Ishikawa (cell line): ENCODE results near the gene FETUB.

Experiments
- CEBPB ChIP-seq: IDR thresholded peaks from 2 replicates; pipeline ENCODE4 v1.6.1; 2012
- CREB1 ChIP-seq: IDR thresholded peaks from 2 replicates; pipeline ENCODE4 v1.6.1; 2012; ENCODE audit warnings: low read depth
- EGR1 ChIP-seq: IDR thresholded peaks from 2 replicates; pipeline ENCODE4 v1.6.1; 2012
- EP300 ChIP-seq: IDR thresholded peaks from 2 replicates; pipeline ENCODE4 v1.6.1; 2012; ENCODE audit warnings: borderline replicate concordance
- FOXM1 ChIP-seq: IDR thresholded peaks from 2 replicates; pipeline ENCODE4 v1.6.1; 2012; ENCODE audit warnings: low read depth, borderline replicate concordance
- MAX ChIP-seq: IDR thresholded peaks from 2 replicates; pipeline ENCODE4 v1.6.1; 2012
- NFIC ChIP-seq: IDR thresholded peaks from 2 replicates; pipeline ENCODE4 v1.6.1; 2012
- RAD21 ChIP-seq: IDR thresholded peaks from 2 replicates; pipeline ENCODE4 v1.6.1; 2012; ENCODE audit warnings: low read depth
- TAF1 ChIP-seq: IDR thresholded peaks from 2 replicates; pipeline ENCODE4 v1.6.1; 2012; ENCODE audit warnings: low read depth, mild to moderate bottlenecking
- TCF12 ChIP-seq: IDR thresholded peaks from 2 replicates; pipeline ENCODE4 v1.6.1; 2012; ENCODE audit warnings: low read depth
- TEAD4 ChIP-seq: IDR thresholded peaks from 2 replicates; pipeline ENCODE4 v1.6.1; 2012
- YY1 ChIP-seq: IDR thresholded peaks from 2 replicates; pipeline ENCODE4 v1.6.1; 2012; ENCODE audit warnings: low read depth
- ZBTB7A ChIP-seq: IDR thresholded peaks from 2 replicates; pipeline ENCODE4 v1.6.1; 2012; ENCODE audit warnings: low read depth
- TF ChIP-seq, protein P1 (sequence below): IDR thresholded peaks from 2 replicates; pipeline ENCODE4 v1.6.1; 2012
- TF ChIP-seq, protein P2 (sequence below): IDR thresholded peaks from 2 replicates; pipeline ENCODE4 v1.6.1; 2012; ENCODE audit warnings: low read depth, mild to moderate bottlenecking

The FETUB gene

DNA sequence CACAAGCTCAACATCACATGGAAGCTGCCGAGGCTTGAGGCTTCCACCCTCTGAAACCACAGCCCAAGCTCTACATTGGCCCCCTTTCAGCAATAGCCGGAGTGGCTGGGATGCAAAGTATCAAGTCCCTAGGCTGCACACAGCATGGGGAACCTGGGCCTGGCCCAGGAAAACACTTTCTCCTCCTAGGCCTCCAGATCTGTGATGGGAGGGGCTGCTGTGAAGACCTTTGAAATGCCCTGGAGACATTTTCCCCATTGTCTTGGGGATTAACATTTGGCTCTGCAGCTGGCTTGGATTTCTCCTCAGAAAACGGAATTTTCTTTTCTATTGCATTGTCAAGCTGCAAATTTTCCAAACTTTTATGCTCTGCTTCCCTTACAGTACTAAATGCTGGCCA lies 43.8 kb downstream of the FETUB start:
- TF ChIP-seq CEBPB (no peak), ZBTB7A (no peak), EGR1 (no peak), CREB1 (no peak), MAX (no peak), YY1 (no peak), RAD21 (no peak), NFIC (no peak), EP300 (no peak), FOXM1 (no peak), TAF1 (no peak), TCF12 (no peak), TEAD4 (no peak)
- TF ChIP-seq, protein P1, sequence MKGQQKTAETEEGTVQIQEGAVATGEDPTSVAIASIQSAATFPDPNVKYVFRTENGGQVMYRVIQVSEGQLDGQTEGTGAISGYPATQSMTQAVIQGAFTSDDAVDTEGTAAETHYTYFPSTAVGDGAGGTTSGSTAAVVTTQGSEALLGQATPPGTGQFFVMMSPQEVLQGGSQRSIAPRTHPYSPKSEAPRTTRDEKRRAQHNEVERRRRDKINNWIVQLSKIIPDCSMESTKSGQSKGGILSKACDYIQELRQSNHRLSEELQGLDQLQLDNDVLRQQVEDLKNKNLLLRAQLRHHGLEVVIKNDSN: no peak
- TF ChIP-seq, protein P2, sequence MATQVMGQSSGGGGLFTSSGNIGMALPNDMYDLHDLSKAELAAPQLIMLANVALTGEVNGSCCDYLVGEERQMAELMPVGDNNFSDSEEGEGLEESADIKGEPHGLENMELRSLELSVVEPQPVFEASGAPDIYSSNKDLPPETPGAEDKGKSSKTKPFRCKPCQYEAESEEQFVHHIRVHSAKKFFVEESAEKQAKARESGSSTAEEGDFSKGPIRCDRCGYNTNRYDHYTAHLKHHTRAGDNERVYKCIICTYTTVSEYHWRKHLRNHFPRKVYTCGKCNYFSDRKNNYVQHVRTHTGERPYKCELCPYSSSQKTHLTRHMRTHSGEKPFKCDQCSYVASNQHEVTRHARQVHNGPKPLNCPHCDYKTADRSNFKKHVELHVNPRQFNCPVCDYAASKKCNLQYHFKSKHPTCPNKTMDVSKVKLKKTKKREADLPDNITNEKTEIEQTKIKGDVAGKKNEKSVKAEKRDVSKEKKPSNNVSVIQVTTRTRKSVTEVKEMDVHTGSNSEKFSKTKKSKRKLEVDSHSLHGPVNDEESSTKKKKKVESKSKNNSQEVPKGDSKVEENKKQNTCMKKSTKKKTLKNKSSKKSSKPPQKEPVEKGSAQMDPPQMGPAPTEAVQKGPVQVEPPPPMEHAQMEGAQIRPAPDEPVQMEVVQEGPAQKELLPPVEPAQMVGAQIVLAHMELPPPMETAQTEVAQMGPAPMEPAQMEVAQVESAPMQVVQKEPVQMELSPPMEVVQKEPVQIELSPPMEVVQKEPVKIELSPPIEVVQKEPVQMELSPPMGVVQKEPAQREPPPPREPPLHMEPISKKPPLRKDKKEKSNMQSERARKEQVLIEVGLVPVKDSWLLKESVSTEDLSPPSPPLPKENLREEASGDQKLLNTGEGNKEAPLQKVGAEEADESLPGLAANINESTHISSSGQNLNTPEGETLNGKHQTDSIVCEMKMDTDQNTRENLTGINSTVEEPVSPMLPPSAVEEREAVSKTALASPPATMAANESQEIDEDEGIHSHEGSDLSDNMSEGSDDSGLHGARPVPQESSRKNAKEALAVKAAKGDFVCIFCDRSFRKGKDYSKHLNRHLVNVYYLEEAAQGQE: no peak

DNA sequence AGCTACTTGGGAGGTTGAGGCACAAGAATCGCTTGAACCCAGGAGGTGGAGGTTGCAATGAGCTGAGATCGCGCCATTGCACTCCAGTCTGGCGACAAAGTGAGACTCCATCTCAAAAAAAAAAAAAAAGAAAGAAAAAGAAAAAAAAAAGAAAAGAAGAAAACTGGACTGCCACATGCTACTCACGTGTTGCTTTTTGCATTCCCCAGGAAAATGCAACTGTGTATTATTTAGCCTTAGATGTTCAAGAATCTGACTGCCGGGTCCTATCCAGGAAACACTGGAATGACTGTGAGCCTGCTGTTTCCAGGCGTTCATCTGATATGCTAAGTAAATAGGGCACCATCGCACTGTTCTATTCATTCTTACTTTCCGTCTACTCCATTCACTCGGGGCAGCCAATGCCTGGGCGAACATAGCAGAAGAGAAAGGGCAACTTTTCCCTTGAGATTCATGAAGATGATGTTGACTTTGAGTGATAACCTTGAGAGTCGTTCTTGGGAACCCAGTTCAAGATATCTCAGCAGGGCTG lies 47.0 kb downstream of the FETUB start:
- TF ChIP-seq TCF12: no peak
- TF ChIP-seq CREB1: no peak
- no peak for TF ChIP-seq ZBTB7A
- no peak for TF ChIP-seq RAD21
- no peak for TF ChIP-seq FOXM1
- TF ChIP-seq EP300: no peak
- no peak for TF ChIP-seq TAF1
- TF ChIP-seq, protein P2: no peak
- TF ChIP-seq NFIC: no peak
- no peak for TF ChIP-seq EGR1
- no peak for TF ChIP-seq YY1

DNA sequence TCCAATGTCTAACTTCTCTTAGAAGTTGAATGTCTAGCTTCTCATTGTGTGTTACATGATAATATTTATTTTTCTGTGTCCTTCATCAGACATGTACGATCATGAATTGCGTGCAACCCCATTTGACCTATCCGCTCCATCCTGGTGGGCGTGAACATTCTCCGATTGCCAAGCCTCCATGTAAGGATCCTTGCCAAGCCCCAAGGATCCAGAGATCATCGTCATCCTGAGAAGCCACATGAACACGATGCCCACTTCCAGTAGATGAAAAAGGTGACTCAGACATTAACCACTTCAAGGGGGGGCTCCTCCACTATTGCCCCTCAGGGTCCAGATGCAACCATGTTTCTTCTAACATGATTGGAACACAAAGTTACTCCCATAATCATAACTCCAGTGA lies 51.5 kb downstream of the FETUB start:
- TF ChIP-seq MAX (no peak), RAD21 (no peak), TCF12 (no peak), TEAD4 (no peak), CREB1 (no peak), NFIC (no peak), ZBTB7A (no peak), EGR1 (no peak), YY1 (no peak), FOXM1 (no peak), CEBPB (no peak), EP300 (no peak)
- TF ChIP-seq, protein P2: no peak
- TF ChIP-seq, protein P1: no peak

DNA sequence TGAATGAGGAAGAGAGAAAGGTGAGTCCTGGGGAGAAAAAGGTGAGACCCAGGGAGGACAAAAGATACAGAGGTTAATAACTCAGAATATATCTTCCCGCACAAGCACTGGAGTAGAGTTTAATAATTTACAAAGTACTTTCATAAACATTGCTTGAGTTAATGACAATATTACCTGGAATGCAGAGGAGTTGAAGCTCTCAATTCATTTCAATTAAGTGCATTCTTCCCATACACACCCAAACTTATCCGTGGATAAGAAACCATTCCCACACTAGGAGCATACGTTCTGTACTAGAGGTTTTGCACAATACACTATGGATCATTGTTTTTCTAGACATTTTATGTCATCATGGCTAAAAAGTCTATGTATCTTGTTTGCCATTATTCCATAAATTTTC lies 53.6 kb downstream of the FETUB start:
- TF ChIP-seq EP300 (no peak), EGR1 (no peak), NFIC (no peak), YY1 (no peak), TEAD4 (no peak), FOXM1 (no peak), TCF12 (no peak), CREB1 (no peak), CEBPB (no peak), ZBTB7A (no peak), RAD21 (no peak), TAF1 (no peak), MAX (no peak)
- TF ChIP-seq, protein P2: no peak
- TF ChIP-seq, protein P1: no peak
